Gastroesophageal sphincter (tissue), 4 donors: ENCODE results near the gene ATP1B2. TPM values are rescaled to one million over a fixed set of nuclear protein-coding genes. Genes with fewer than 3 reads are reported as not detected.
A peak's percentile ranks its signal among the peaks of the same experiment; 100 is the strongest.

Experiments used
- ATAC-seq: fragments of 150-250 bp; one replicate; pipeline ENCODE4 v1.9.1; 2016; ENCODE audit warnings: mild to moderate bottlenecking, moderate library complexity
- H3K27ac ChIP-seq, 4 donors: fragments of 200-600 bp; sonication (generic) in 3 of 4; 1 replicate in 3 of 4; 2 replicates in 1 of 4; pipeline ENCODE4 v1.5.1; 2016 to 2019
- H3K27me3 ChIP-seq: fragments of 200-600 bp; sonication (generic); one replicate; pipeline ENCODE4 v1.5.1; 2019
- H3K36me3 ChIP-seq, 2 donors: fragments of 200-600 bp; sonication (generic); one replicate each; pipeline ENCODE4 v1.5.1; 2019; ENCODE audit warnings: control low read depth in 1 of 2
- H3K4me1 ChIP-seq, 3 donors: fragments of 200-600 bp; sonication (generic); 1 replicate in 2 of 3; 2 replicates in 1 of 3; pipeline ENCODE4 v1.5.1; 2016 to 2019; ENCODE audit warnings: control low read depth in 2 of 3
- H3K4me3 ChIP-seq, 2 donors: fragments of 200-600 bp; sonication (generic); one replicate each; pipeline ENCODE4 v1.5.1; 2019; ENCODE audit warnings: mild to moderate bottlenecking in 1 of 2, moderate library complexity in 1 of 2
- H3K9me3 ChIP-seq, 3 donors: fragments of 200-600 bp; sonication (generic); one replicate each; pipeline ENCODE4 v1.5.1; 2017 to 2019; ENCODE audit warnings: control low read depth in 2 of 3
- CTCF ChIP-seq, 4 experiments: fragments of 200-600 bp in 2 of 4; fragments of 450-650 bp in 2 of 4; sonication (generic) in 1 of 4; IDR thresholded peaks; one replicate each; pipeline ENCODE4 v1.5.1; 2017 to 2019; ENCODE audit warnings: antibody characterized with exemption in 4 of 4, mild to moderate bottlenecking in 2 of 4, moderate library complexity in 2 of 4
- EP300 ChIP-seq: sonication (generic); formaldehyde crosslinking; IDR thresholded peaks from one replicate; pipeline ENCODE4 v1.6.1; 2017; ENCODE audit warnings: antibody characterized with exemption, mild to moderate bottlenecking
- POLR2A ChIP-seq, 2 donors: fragments of 450-650 bp; IDR thresholded peaks; one replicate each; pipeline ENCODE4 v1.6.1; 2017; ENCODE audit warnings: antibody characterized with exemption in 2 of 2, mild to moderate bottlenecking in 2 of 2, moderate library complexity in 1 of 2
- POLR2AphosphoS5 ChIP-seq: sonication (generic); formaldehyde crosslinking; IDR thresholded peaks from one replicate; pipeline ENCODE4 v1.6.1; 2017; ENCODE audit warnings: antibody characterized with exemption
- WGBS, 2 donors: methylation state at CpG; one replicate each; pipeline ENCODE4 v1.1.5; 2018; ENCODE audit warnings: low coverage in 1 of 2; 5-methylcytosine and 5-hydroxymethylcytosine counted together
- total RNA-seq, 4 donors: library from RNA; depleted of rRNA; stranded (reverse); fragments of >200 nt; gene quantifications; one replicate each; pipeline ENCODE4 v1.1.0, GENCODE V29; 2016

ATP1B2 gene
- total RNA-seq = 1 to 10 TPM in 3 of 4 donors, under 1 TPM in 1; 0.77 to 3.6 (median 2.3) TPM

GRCh38 chr17:7650509-7651096 is at the start of gene ATP1B2:
Gene ATP1B2 (plus strand): TSS chr17:7650926. CDS start chr17:7651519, 593 bp downstream.
- WGBS, 2 donors = 1 to 3% methylated on average over 6 to 24 of the region's 34 CpGs
- Histone ChIP-seq H3K4me1 (peaks cover 0 to 27% (median 18%) of the 10 kb centered on the region in 3 donors), H3K9me3 (no peaks in the 10 kb centered on the region), H3K27me3 (peaks cover 46% of the 10 kb centered on the region), H3K27ac (peak within 1 kb of the TSS in 3 of 4 donors; percentile 66 to 77 (median 67)), H3K4me3 (peak within 1 kb of the TSS; percentile 31 to 59), H3K36me3 (no peaks in the 10 kb centered on the region)
- peak; percentile 78 for ATAC-seq
- TF ChIP-seq POLR2A (IDR thresholded peaks at IDR 0.05) (no peak), CTCF (IDR thresholded peaks at IDR 0.05) (no peak), POLR2AphosphoS5 (no peak), EP300 (no peak)

- no peak overlapping the region for H3K4me3 ChIP-seq
- H3K9me3 ChIP-seq = no peaks in the 10 kb centered on the region
- TF ChIP-seq POLR2A (IDR thresholded peaks at IDR 0.05) = no peak
- H3K36me3 ChIP-seq = peaks cover 0 to 56% of the 10 kb centered on the region in 2 donors
- 69 to 92% methylated on average over 2 to 4 of the region's 4 CpGs for WGBS, 2 donors
- no peak for ATAC-seq
- H3K4me1 ChIP-seq = peaks cover 0 to 31% (median 0%) of the 10 kb centered on the region in 3 donors
- H3K27me3 ChIP-seq = no peaks in the 10 kb centered on the region
- H3K27ac ChIP-seq = no peak overlapping the region
These were observed 44.4 kb upstream of the ATP1B2 start for GRCh38 chr17:7606280-7606679.

GRCh38 chr17:7610641-7611040 is 40.1 kb upstream of the ATP1B2 start:
- Histone ChIP-seq H3K27ac (no peak overlapping the region), H3K4me1 (peaks cover 0 to 63% (median 17%) of the 10 kb centered on the region in 3 donors), H3K9me3 (no peaks in the 10 kb centered on the region), H3K4me3 (no peak overlapping the region), H3K27me3 (no peaks in the 10 kb centered on the region), H3K36me3 (peaks cover 0 to 12% of the 10 kb centered on the region in 2 donors)
- TF ChIP-seq POLR2A (IDR thresholded peaks at IDR 0.05) (no peak), POLR2AphosphoS5 (no peak), CTCF (IDR thresholded peaks at IDR 0.05) (no peak), EP300 (no peak)
- ATAC-seq = no peak
- 100% methylated on average over 2 of the region's 2 CpGs; no CpG with 5 or more reads in 1 of the 2 donors for WGBS, 2 donors

GRCh38 chr17:7611635-7612293 is 39.0 kb upstream of the ATP1B2 start:
- Histone ChIP-seq H3K4me3 (no peak overlapping the region), H3K27ac (no peak overlapping the region), H3K4me1 (peaks cover 0 to 60% (median 17%) of the 10 kb centered on the region in 3 donors), H3K27me3 (no peaks in the 10 kb centered on the region), H3K36me3 (peaks cover 0 to 9% of the 10 kb centered on the region in 2 donors), H3K9me3 (no peaks in the 10 kb centered on the region)
- TF ChIP-seq POLR2AphosphoS5 = no peak
- no peak for TF ChIP-seq EP300
- no peak for TF ChIP-seq POLR2A (IDR thresholded peaks at IDR 0.05)
- TF ChIP-seq CTCF (IDR thresholded peaks at IDR 0.05) = no peak
- no peak for ATAC-seq
- WGBS, 2 donors = 63 to 68% methylated on average over 2 to 3 of the region's 3 CpGs

GRCh38 chr17:7612294-7612640 is 38.5 kb upstream of the ATP1B2 start:
- Histone ChIP-seq H3K4me1 (peaks cover 0 to 55% (median 17%) of the 10 kb centered on the region in 3 donors), H3K27ac (no peak overlapping the region), H3K27me3 (no peaks in the 10 kb centered on the region), H3K9me3 (no peaks in the 10 kb centered on the region), H3K36me3 (peaks cover 0 to 9% of the 10 kb centered on the region in 2 donors), H3K4me3 (no peak overlapping the region)
- ATAC-seq = no peak
- 86 to 100% methylated on average over 1 of the region's 1 CpG for whole genome bisulfite sequencing, 2 donors
- TF ChIP-seq POLR2AphosphoS5 (no peak), POLR2A (IDR thresholded peaks at IDR 0.05) (no peak), CTCF (IDR thresholded peaks at IDR 0.05) (no peak), EP300 (no peak)
